Endothelial cell of umbilical vein (primary cell): ENCODE data around the gene COLGALT1. TPM values are rescaled to one million over a fixed set of nuclear protein-coding genes. Genes with fewer than 3 reads are reported as not detected.

Experiments
- BruUV-seq: library from RNA; stranded (reverse); fragments of 400-500 nt; replicated peaks from 2 replicates; lab custom pipeline; 2021; lab: Mats Ljungman, UMichigan
- CTCF ChIA-PET: fragments of 300-600, 350-600 bp; sonication (Branson Sonifier 250); formaldehyde crosslinking; loops from one replicate; lab custom pipeline; 2021; ENCODE audit warnings: antibody characterized with exemption, inconsistent platforms; lab: Charles Lee
- POLR2A ChIA-PET: fragments of 300-600, 350-600 bp; sonication (Branson Sonifier 250); formaldehyde crosslinking; loops from one replicate; lab custom pipeline; 2021; ENCODE audit warnings: antibody characterized with exemption, inconsistent platforms; lab: Charles Lee
- DNase-seq: peaks from one replicate; pipeline ENCODE4 v3.0.0-alpha.2; 2011; ENCODE audit warnings: low read depth, low spot score
- FAIRE-seq: peaks from 2 replicates; lab custom pipeline; 2011; peaks lifted over from hg19 to GRCh38; lab: Jason Lieb, UNC
- H2AFZ ChIP-seq: 2 replicates; pipeline ENCODE4 v1.6.0; 2012; ENCODE audit warnings: low read depth, low read length, control low read depth, inconsistent platforms
- H3K27ac ChIP-seq: 2 replicates; pipeline ENCODE4 v1.5.1; 2011; ENCODE audit warnings: low read depth, mild to moderate bottlenecking, control low read depth, low read length, moderate library complexity; ENCODE audit not compliant: insufficient read depth
- H3K27me3 ChIP-seq, 2 experiments: 2 replicates each; pipeline versions ENCODE4 v1.6.0 to v1.6.1; 2011; ENCODE audit warnings: low read length in 2 of 2, mixed read lengths in 1 of 2; ENCODE audit not compliant: control insufficient read depth in 2 of 2, insufficient read depth in 2 of 2
- H3K36me3 ChIP-seq, 2 experiments: 2 replicates in 1 of 2; 3 replicates in 1 of 2; pipeline ENCODE4 v1.5.1; 2011; ENCODE audit warnings: low read length in 2 of 2, mild to moderate bottlenecking in 1 of 2, moderate library complexity in 1 of 2; ENCODE audit not compliant: control insufficient read depth in 2 of 2, insufficient read depth in 2 of 2; ENCODE audit errors: extremely low read depth in 1 of 2
- H3K4me1 ChIP-seq: 3 replicates; pipeline ENCODE4 v1.5.1; 2011; ENCODE audit warnings: mild to moderate bottlenecking, low read length; ENCODE audit not compliant: control insufficient read depth, insufficient read depth; ENCODE audit errors: extremely low read depth
- H3K4me2 ChIP-seq: 2 replicates; pipeline ENCODE4 v1.6.1; 2011; ENCODE audit warnings: low read length, control low read depth, mixed read lengths; ENCODE audit not compliant: insufficient read depth
- H3K4me3 ChIP-seq, 3 experiments: fragments of 200-600 bp in 1 of 3; sonication (generic), shearing (Covaris generic) in 1 of 3; replicated peaks in 1 of 3; 2 replicates each; pipeline ENCODE4 v1.5.1; 2011 to 2016; ENCODE audit warnings: control low read depth in 3 of 3, low read length in 3 of 3, mild to moderate bottlenecking in 2 of 3, inconsistent platforms in 1 of 3, low read depth in 1 of 3, moderate library complexity in 1 of 3; ENCODE audit not compliant: insufficient read depth in 1 of 3
- H3K79me2 ChIP-seq: 2 replicates; pipeline ENCODE4 v1.6.0; 2012; ENCODE audit warnings: low read length, inconsistent platforms; ENCODE audit not compliant: control insufficient read depth, insufficient read depth
- H3K9ac ChIP-seq: replicated peaks from 2 replicates; pipeline ENCODE3; 2011; ENCODE audit warnings: low read length, control low read depth; ENCODE audit not compliant: insufficient read depth; ENCODE audit errors: extremely low read depth
- H3K9me1 ChIP-seq: replicated peaks from 3 replicates; pipeline ENCODE4 v1.6.0; 2011; ENCODE audit warnings: mild to moderate bottlenecking, low read length; ENCODE audit not compliant: control insufficient read depth, insufficient read depth; ENCODE audit errors: extremely low read depth
- H3K9me3 ChIP-seq: replicated peaks from 2 replicates; pipeline ENCODE4 v1.5.1; 2012; ENCODE audit warnings: low read length, inconsistent platforms; ENCODE audit not compliant: control insufficient read depth, insufficient read depth
- H4K20me1 ChIP-seq: replicated peaks from 2 replicates; pipeline ENCODE3; 2011; ENCODE audit warnings: mild to moderate bottlenecking, low read length; ENCODE audit not compliant: control insufficient read depth, insufficient read depth; ENCODE audit errors: extremely low read depth
- EZH2 ChIP-seq: IDR thresholded peaks from 2 replicates; pipeline ENCODE4 v1.6.1; 2012; ENCODE audit warnings: borderline replicate concordance, low read depth, mild to moderate bottlenecking, moderate library complexity, low read length, inconsistent platforms; ENCODE audit not compliant: severe bottlenecking
- FOS ChIP-seq: IDR thresholded peaks from 2 replicates; pipeline ENCODE4 v1.6.1; 2011; ENCODE audit warnings: mild to moderate bottlenecking, low read length, moderate library complexity, borderline replicate concordance; ENCODE audit not compliant: insufficient read depth
- GATA2 ChIP-seq: IDR thresholded peaks from 2 replicates; pipeline ENCODE4 v1.7.0; 2011; ENCODE audit warnings: low read depth, mild to moderate bottlenecking, moderate library complexity, mixed read lengths, low read length; ENCODE audit not compliant: insufficient read length, insufficient read depth
- JUN ChIP-seq: IDR thresholded peaks from 2 replicates; pipeline ENCODE4 v1.6.1; 2011; ENCODE audit warnings: borderline replicate concordance, low read depth; ENCODE audit not compliant: insufficient read length, insufficient read depth
- MAX ChIP-seq: IDR thresholded peaks from 2 replicates; pipeline ENCODE4 v1.6.1; 2011; ENCODE audit not compliant: insufficient read depth, insufficient read length
- MYC ChIP-seq: IDR thresholded peaks from one replicate; pipeline ENCODE4 v1.6.1; 2011; ENCODE audit warnings: mild to moderate bottlenecking, low read depth, low read length
- POLR2A ChIP-seq: IDR thresholded peaks from 2 replicates; pipeline ENCODE4 v1.6.1; 2012; ENCODE audit warnings: low read depth, mild to moderate bottlenecking, control low read depth, low read length
- POLR2AphosphoS5 ChIP-seq: IDR thresholded peaks from 2 replicates; pipeline ENCODE4 v1.6.1; 2012; ENCODE audit warnings: low read depth, mild to moderate bottlenecking, control low read depth, low read length, moderate library complexity; ENCODE audit not compliant: insufficient read depth
- dilution Hi-C: fragments of 300-500 bp; cut with MboI; formaldehyde crosslinking; loops from one replicate; pipeline ENCODE4 v1.15.0; 2019; ENCODE audit warnings: low sequenced_read_pairs; ENCODE audit not compliant: extremely low pct_ligation_motif_present
- intact Hi-C: fragments of 100-400 bp; cut with micrococcal nuclease; formaldehyde crosslinking; loops from one replicate; pipeline ENCODE4 v1.10.0; 2022
- polyA plus RNA-seq, 4 experiments: library from polyadenylated mRNA; depleted of rRNA in 3 of 4; stranded (reverse) in 3 of 4; unstranded in 1 of 4; fragments of >200 nt; gene quantifications; 2 replicates each; pipeline versions ENCODE4 v1.2.1 to v1.2.3, GENCODE V29; 2011 to 2012; ENCODE audit warnings: missing spikeins in 1 of 4
- total RNA-seq: library from RNA; stranded (reverse); gene quantifications from 2 replicates; pipeline ENCODE4 v1.2.3, GENCODE V29; 2021
- TF ChIP-seq, protein P1 (sequence below), 2 donors: IDR thresholded peaks; 1 replicate in 1 of 2; 2 replicates in 1 of 2; pipeline ENCODE4 v1.5.1; 2011; ENCODE audit warnings: low read length in 2 of 2, mild to moderate bottlenecking in 2 of 2, moderate library complexity in 2 of 2, control low read depth in 1 of 2, inconsistent platforms in 1 of 2, low read depth in 1 of 2; ENCODE audit not compliant: insufficient read depth in 1 of 2; ENCODE audit errors: extremely low read depth in 1 of 2

COLGALT1 gene
- total and polyA plus RNA-seq, 2 donors (not counting 3 experiments of a cell fraction or from before 2014, with no cell fraction given): 263 to 355 TPM

DNA sequence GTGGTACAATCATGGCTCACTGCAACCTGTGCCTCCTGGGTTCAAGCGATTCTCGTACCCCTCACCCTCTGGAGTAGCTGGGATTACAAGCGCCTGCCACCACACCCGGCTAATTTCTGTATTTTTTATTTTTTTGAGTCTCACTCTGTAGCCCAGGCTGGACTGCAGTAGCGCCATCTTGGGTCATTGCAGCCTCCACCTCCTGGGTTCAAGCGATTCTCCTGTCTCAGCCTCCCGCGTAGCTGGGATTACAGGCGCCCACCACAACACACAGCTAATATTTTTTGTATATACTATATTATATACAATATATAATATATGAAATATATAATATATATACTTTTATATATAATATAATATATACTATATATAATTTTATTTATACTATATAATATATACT, 52.5 kb downstream of the COLGALT1 start:
- intact Hi-C loops: loop anchor here (2.0 kb wide), 1 partner anchor 159 kb away; no protein-coding TSS in a partner anchor

More for the DNA sequence above, 52.5 kb downstream of the COLGALT1 start:
- Histone ChIP-seq H3K9me3 (no peaks in the 10 kb centered on the region), H3K4me1 (no peaks in the 10 kb centered on the region), H3K27me3 (no peaks in the 10 kb centered on the region), H3K9ac (no peak overlapping the region), H2AFZ (no peak overlapping the region), H3K79me2 (no peaks in the 10 kb centered on the region), H4K20me1 (no peaks in the 10 kb centered on the region), H3K27ac (no peak overlapping the region), H3K4me3 (no peak overlapping the region), H3K9me1 (no peaks in the 10 kb centered on the region), H3K4me2 (no peak overlapping the region), H3K36me3 (no peaks in the 10 kb centered on the region)
- FAIRE-seq: no peak
- no peak for DNase-seq
- BruUV-seq: no TSS peak
- dilution Hi-C loops: no loop called here
- CTCF ChIA-PET: interaction anchor here (1.5 kb wide), 1 partner anchor 12 kb away, joined by 4 read pairs; no protein-coding TSS in a partner anchor
- TF ChIP-seq POLR2AphosphoS5 (no peak), MYC (no peak), GATA2 (no peak), JUN (no peak), EZH2 (no peak), POLR2A (no peak), FOS (no peak), MAX (no peak)
- TF ChIP-seq, protein P1, sequence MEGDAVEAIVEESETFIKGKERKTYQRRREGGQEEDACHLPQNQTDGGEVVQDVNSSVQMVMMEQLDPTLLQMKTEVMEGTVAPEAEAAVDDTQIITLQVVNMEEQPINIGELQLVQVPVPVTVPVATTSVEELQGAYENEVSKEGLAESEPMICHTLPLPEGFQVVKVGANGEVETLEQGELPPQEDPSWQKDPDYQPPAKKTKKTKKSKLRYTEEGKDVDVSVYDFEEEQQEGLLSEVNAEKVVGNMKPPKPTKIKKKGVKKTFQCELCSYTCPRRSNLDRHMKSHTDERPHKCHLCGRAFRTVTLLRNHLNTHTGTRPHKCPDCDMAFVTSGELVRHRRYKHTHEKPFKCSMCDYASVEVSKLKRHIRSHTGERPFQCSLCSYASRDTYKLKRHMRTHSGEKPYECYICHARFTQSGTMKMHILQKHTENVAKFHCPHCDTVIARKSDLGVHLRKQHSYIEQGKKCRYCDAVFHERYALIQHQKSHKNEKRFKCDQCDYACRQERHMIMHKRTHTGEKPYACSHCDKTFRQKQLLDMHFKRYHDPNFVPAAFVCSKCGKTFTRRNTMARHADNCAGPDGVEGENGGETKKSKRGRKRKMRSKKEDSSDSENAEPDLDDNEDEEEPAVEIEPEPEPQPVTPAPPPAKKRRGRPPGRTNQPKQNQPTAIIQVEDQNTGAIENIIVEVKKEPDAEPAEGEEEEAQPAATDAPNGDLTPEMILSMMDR (IDR thresholded peaks at IDR 0.05; ENCODE audit: extremely low read depth in 1 of 2, insufficient read depth in 1 of 2, low read depth in 1 of 2, low read length in 2 of 2): no peak
- POLR2A ChIA-PET: no interaction called here
